Esophagus squamous epithelium (tissue), 5 donors: ENCODE results near the gene SMYD1. TPM values are rescaled to one million over a fixed set of nuclear protein-coding genes. Genes with fewer than 3 reads are reported as not detected.

Experiments
- DNase-seq: peaks from one replicate; lab custom pipeline; 2025; lab: John Stamatoyannopoulos, UW
- H3K27ac ChIP-seq, 4 donors: fragments of 200-600 bp; sonication (generic); one replicate each; pipeline ENCODE4 v1.5.1; 2016 to 2019; ENCODE audit warnings: mild to moderate bottlenecking in 1 of 4
- H3K27me3 ChIP-seq, 4 donors: fragments of 200-600 bp; sonication (generic); 1 replicate in 3 of 4; 2 replicates in 1 of 4; pipeline versions ENCODE4 v1.5.1 to v1.6.0; 2017 to 2021; ENCODE audit warnings: antibody characterized with exemption in 1 of 4
- H3K36me3 ChIP-seq, 3 donors: fragments of 200-600 bp; sonication (generic); one replicate each; pipeline ENCODE4 v1.5.1; 2016 to 2019
- H3K4me1 ChIP-seq, 3 donors: fragments of 200-600 bp; sonication (generic); one replicate each; pipeline ENCODE4 v1.5.1; 2017 to 2019
- H3K4me3 ChIP-seq, 4 donors: fragments of 200-600 bp; sonication (generic); 1 replicate in 3 of 4; 2 replicates in 1 of 4; pipeline ENCODE4 v1.5.1; 2016 to 2019; ENCODE audit warnings: mild to moderate bottlenecking in 2 of 4, moderate library complexity in 1 of 4
- H3K9me3 ChIP-seq, 3 donors: fragments of 200-600 bp; sonication (generic); one replicate each; pipeline ENCODE4 v1.5.1; 2016 to 2019
- POLR2A ChIP-seq, 4 donors: fragments of 450-650 bp; IDR thresholded peaks; one replicate each; pipeline ENCODE4 v1.6.1; 2017; ENCODE audit warnings: antibody characterized with exemption in 4 of 4, mild to moderate bottlenecking in 4 of 4, moderate library complexity in 3 of 4
- WGBS, 2 donors: methylation state at CpG; one replicate each; pipeline ENCODE4 v1.1.5; 2018; 5-methylcytosine and 5-hydroxymethylcytosine counted together
- intact Hi-C: fragments of 100-400 bp; cut with DNase I; formaldehyde crosslinking; loops from one replicate; pipeline ENCODE4 v1.15.0; 2022
- total RNA-seq, 4 donors: library from RNA; depleted of rRNA; stranded (reverse); fragments of >200 nt; gene quantifications; one replicate each; pipeline ENCODE4 v1.1.0, GENCODE V29; 2016
- TF ChIP-seq, protein P1 (sequence below), 6 experiments: fragments of 450-650 bp in 4 of 6; fragments of 200-600 bp in 2 of 6; sonication (generic) in 2 of 6; IDR thresholded peaks; one replicate each; pipeline ENCODE4 v1.5.1; 2016 to 2019; ENCODE audit warnings: antibody characterized with exemption in 6 of 6, mild to moderate bottlenecking in 4 of 6, moderate library complexity in 4 of 6
- donor health status: DM: yes; HTN: yes; CAD: no.

SMYD1 gene
- total RNA-seq, 4 donors from 2014 or later = 0.27 TPM; not detected in 3

DNA sequence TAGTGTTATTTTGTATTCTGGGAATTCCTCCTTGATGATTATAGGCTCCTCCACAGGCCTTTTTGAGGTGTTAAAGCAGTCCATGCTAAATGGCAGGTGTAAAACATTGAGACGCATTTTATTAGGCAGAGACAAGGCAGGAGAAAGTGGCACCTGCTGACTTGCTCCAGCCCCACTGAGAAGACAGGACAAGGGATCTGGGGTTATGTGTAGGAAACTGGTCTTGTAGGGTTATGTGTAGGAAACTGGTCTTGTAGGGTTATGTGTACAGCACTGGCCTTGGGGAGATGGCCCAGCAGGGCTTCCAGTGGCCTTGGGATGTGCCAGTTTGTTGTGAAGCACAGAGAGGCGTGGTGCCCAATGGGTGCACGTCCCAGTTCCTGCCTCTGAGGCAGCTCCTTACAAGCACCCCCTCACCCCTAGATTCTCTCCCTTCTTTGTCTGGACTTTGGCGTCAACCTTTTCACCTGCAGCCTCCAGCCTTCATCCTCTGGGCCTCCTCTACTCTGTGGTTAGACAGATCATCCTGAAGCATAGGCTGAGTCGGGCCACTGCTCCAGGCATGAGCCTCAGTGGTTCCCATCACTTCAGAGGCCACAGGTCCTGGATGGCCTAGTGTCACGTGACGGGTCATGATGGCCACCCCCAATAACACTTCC is 61.2 kb downstream of the SMYD1 start:
- no peak overlapping the region for H3K27ac ChIP-seq
- 80 to 85% methylated on average over 7 of the region's 7 CpGs for WGBS, 2 donors
- no peak for DNase-seq

DNA sequence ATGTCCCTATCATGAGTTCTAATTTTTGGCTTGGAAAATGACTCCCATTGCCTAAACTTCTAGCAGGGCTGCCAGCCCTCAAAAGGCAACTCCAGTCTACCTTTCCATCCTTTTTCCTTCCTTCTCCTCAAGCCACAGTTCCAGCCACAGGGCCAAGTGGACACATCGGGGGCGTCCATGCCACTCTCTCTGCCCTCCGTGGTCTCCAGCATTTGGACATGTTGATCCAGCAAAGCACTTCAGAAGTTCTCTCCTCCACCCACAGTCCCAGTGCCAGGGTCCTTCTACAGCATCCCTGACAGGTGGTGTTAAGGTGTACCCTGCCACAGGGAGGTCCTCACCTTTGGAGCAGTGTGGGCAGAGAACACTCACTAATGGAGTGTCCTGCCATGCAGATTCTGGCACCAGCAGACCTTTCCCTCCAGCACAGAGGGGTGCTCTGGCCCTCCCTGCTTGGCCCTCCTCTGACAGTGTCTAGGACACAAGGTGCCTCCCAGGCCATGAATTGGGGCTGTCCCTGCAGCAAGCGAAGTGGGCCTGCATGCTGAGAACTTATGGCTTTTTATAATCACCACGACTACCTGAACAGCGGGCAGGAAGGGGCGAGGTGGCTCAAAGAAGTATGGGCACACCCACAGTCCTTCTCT is 61.8 kb downstream of the SMYD1 start:
- H3K27me3 ChIP-seq = peaks cover 0 to 33% (median 0%) of the 10 kb centered on the region in 4 donors
- no peaks in the 10 kb centered on the region for H3K4me1 ChIP-seq
- H3K27ac ChIP-seq = no peak overlapping the region
- TF ChIP-seq POLR2A (IDR thresholded peaks at IDR 0.05) = no peak
- TF ChIP-seq, protein P1, sequence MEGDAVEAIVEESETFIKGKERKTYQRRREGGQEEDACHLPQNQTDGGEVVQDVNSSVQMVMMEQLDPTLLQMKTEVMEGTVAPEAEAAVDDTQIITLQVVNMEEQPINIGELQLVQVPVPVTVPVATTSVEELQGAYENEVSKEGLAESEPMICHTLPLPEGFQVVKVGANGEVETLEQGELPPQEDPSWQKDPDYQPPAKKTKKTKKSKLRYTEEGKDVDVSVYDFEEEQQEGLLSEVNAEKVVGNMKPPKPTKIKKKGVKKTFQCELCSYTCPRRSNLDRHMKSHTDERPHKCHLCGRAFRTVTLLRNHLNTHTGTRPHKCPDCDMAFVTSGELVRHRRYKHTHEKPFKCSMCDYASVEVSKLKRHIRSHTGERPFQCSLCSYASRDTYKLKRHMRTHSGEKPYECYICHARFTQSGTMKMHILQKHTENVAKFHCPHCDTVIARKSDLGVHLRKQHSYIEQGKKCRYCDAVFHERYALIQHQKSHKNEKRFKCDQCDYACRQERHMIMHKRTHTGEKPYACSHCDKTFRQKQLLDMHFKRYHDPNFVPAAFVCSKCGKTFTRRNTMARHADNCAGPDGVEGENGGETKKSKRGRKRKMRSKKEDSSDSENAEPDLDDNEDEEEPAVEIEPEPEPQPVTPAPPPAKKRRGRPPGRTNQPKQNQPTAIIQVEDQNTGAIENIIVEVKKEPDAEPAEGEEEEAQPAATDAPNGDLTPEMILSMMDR (IDR thresholded peaks at IDR 0.05) = no peak
- H3K4me3 ChIP-seq = no peak overlapping the region
- intact Hi-C loops = no loop called here
- no peak for DNase-seq
- 83 to 86% methylated on average over 7 of the region's 7 CpGs for WGBS, 2 donors
- H3K9me3 ChIP-seq = no peaks in the 10 kb centered on the region
- no peaks in the 10 kb centered on the region for H3K36me3 ChIP-seq

More for the DNA sequence above, 61.2 kb downstream of the SMYD1 start:
- Histone ChIP-seq H3K36me3 (no peaks in the 10 kb centered on the region), H3K27me3 (peaks cover 0 to 39% (median 0%) of the 10 kb centered on the region in 4 donors), H3K4me3 (no peak overlapping the region), H3K9me3 (no peaks in the 10 kb centered on the region), H3K4me1 (no peaks in the 10 kb centered on the region)
- TF ChIP-seq, protein P1 (IDR thresholded peaks at IDR 0.05) = no peak
- TF ChIP-seq POLR2A (IDR thresholded peaks at IDR 0.05) = no peak
- intact Hi-C loops = no loop called here

DNA sequence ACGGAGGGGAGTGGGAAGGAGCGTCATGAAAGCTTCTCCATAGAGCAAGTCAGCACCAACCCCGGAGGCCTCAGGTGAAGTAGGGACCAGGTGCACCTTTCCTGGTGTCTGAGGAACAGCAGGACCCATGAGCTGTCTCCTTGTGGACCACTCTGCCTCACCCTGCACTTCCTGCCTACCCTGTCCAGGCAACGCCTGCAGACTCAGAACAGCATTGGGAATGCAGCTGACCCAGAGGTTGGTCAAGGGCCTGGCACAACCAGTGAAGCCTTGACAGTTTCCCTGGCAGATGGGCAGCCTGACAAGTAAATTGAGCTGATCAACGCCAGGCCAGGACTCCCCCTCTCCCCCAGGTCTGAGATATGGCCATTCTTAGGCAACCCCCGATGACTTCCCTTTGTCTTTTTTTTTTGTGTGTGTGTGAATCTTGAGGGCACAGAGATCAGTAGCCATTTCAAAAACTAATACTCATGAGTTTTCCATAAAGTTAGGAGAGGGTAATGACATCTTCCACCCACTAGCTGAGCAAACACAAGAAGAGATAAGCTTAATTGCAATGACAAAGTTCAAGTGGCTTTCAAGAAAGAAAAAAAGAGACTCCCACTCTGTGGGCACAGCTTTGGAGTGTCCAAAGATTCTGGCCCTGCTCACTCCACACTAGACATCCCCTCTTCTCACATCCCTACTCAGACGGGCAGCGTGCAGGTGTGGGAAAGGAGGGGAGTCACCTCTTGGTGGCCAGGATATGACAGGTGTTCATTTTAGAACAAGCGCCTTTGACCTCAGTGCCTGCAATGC is 63.8 kb downstream of the SMYD1 start:
- TF ChIP-seq POLR2A (IDR thresholded peaks at IDR 0.05) = no peak
- TF ChIP-seq, protein P1 (IDR thresholded peaks at IDR 0.05) = no peak
- no peaks in the 10 kb centered on the region for H3K36me3 ChIP-seq
- peaks cover 0 to 25% (median 0%) of the 10 kb centered on the region in 4 donors for H3K27me3 ChIP-seq
- no peak overlapping the region for H3K27ac ChIP-seq
- no peak overlapping the region for H3K4me3 ChIP-seq
- DNase-seq = no peak
- WGBS, 2 donors = 69 to 84% methylated on average over 3 to 6 of the region's 9 CpGs
- no peaks in the 10 kb centered on the region for H3K4me1 ChIP-seq
- intact Hi-C loops = no loop called here
- no peaks in the 10 kb centered on the region for H3K9me3 ChIP-seq

DNA sequence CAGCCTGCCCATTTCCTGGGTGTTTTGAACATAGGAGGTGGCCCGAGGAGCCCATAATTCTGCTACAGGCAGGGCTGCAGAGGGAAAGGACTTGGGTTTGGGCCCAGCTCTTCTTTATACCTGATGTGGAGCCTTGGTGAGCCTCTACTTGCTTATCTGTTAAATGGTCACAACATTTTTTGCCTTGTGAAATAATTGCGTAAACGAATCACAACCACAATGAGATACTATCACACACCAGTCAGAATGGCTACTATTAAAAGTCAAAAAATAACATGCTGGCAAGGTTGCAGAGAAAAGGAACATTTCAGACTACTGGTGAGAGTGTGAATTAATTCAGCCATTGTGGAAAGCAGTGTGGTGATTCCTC is 64.4 kb downstream of the SMYD1 start:
- H3K27me3 ChIP-seq = peaks cover 0 to 27% (median 0%) of the 10 kb centered on the region in 4 donors
- no peak overlapping the region for H3K27ac ChIP-seq
- H3K4me3 ChIP-seq = no peak overlapping the region
- no peak for DNase-seq
- intact Hi-C loops = no loop called here
- H3K36me3 ChIP-seq = no peaks in the 10 kb centered on the region
- 89 to 92% methylated on average over 3 of the region's 3 CpGs for WGBS, 2 donors
- no peaks in the 10 kb centered on the region for H3K9me3 ChIP-seq
- no peak for TF ChIP-seq POLR2A (IDR thresholded peaks at IDR 0.05)
- no peaks in the 10 kb centered on the region for H3K4me1 ChIP-seq

DNA sequence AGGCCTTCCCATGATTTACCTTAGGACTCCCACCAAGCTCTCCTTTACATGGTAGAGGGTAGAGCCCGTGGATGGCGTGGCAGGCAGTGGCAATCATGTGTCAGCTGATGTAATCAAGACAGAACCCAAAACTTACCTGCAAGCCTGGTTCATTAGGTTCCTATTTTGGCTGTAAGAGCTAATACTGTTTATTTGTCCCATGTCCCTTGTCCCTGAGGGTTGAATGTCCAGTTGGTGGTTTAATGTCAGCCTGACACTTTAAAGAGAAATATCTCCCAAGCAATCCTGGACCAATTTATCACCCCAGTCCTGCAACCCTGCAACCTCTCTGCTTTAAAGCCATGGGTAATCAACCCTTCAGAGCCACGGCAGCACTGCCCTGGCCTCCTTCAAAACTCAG is 66.2 kb downstream of the SMYD1 start:
- no peak overlapping the region for H3K4me3 ChIP-seq
- no peaks in the 10 kb centered on the region for H3K4me1 ChIP-seq
- 62 to 70% methylated on average over 3 of the region's 3 CpGs for WGBS, 2 donors
- H3K36me3 ChIP-seq = no peaks in the 10 kb centered on the region
- H3K27ac ChIP-seq = no peak overlapping the region
- H3K9me3 ChIP-seq = no peaks in the 10 kb centered on the region
- intact Hi-C loops = no loop called here
- DNase-seq = no peak
- TF ChIP-seq, protein P1 (IDR thresholded peaks at IDR 0.05) = no peak
- no peak for TF ChIP-seq POLR2A (IDR thresholded peaks at IDR 0.05)
- H3K27me3 ChIP-seq = peaks cover 0 to 18% (median 0%) of the 10 kb centered on the region in 4 donors
